Ishikawa (cell line): Measurements from ENCODE around the gene RAPGEF4.

Experiments
- CREB1 ChIP-seq: IDR thresholded peaks from 2 replicates; pipeline ENCODE4 v1.6.1; 2012; ENCODE audit warnings: low read depth
- EGR1 ChIP-seq: IDR thresholded peaks from 2 replicates; pipeline ENCODE4 v1.6.1; 2012
- EP300 ChIP-seq: IDR thresholded peaks from 2 replicates; pipeline ENCODE4 v1.6.1; 2012; ENCODE audit warnings: borderline replicate concordance
- RAD21 ChIP-seq: IDR thresholded peaks from 2 replicates; pipeline ENCODE4 v1.6.1; 2012; ENCODE audit warnings: low read depth
- TAF1 ChIP-seq: IDR thresholded peaks from 2 replicates; pipeline ENCODE4 v1.6.1; 2012; ENCODE audit warnings: low read depth, mild to moderate bottlenecking
- TCF12 ChIP-seq: IDR thresholded peaks from 2 replicates; pipeline ENCODE4 v1.6.1; 2012; ENCODE audit warnings: low read depth
- TEAD4 ChIP-seq: IDR thresholded peaks from 2 replicates; pipeline ENCODE4 v1.6.1; 2012
- YY1 ChIP-seq: IDR thresholded peaks from 2 replicates; pipeline ENCODE4 v1.6.1; 2012; ENCODE audit warnings: low read depth
- ZBTB7A ChIP-seq: IDR thresholded peaks from 2 replicates; pipeline ENCODE4 v1.6.1; 2012; ENCODE audit warnings: low read depth
- TF ChIP-seq, protein P1 (sequence below): IDR thresholded peaks from 2 replicates; pipeline ENCODE4 v1.6.1; 2012; ENCODE audit warnings: low read depth, mild to moderate bottlenecking
- TF ChIP-seq, protein P2 (sequence below): IDR thresholded peaks from 2 replicates; pipeline ENCODE4 v1.6.1; 2012

DNA sequence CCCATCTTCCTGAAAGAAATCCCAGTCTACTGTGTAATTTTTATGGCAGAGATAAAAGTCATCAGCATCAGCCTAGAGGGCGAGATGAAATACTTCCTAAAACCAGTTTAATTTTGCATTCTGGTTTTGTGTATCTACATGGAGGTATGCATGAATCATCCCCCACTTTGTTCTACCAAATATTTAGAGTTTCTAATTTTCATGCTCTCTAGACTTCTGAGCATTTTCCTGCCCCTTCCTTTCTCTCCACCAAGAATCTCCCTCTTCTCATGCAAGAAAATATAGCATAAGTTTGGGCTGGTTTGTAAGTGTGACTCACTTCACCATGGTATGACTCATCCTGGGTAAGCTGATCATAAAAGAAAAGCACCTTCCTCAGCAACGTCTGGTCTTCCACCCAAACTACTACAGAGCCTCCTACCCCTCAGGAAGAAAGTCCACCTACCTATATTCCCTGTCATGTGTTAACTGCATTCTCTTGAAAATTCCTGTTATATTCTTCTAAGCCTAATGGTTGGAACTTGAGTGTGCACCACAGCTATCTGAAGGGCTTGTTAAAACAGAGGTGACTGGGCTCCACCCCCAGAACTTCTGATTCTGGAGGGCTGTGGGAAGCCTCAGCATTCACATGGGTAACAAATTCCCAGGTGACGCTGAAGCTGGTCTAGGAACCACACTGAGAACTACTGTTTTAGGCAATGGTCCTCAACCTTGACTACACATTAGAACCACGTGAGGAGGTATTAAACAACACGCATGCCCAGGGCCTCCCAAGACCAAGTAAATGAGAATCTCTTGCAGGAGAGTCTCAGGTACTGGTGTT, 37.4 kb upstream of the RAPGEF4 start:
- TF ChIP-seq EP300 (no peak), TAF1 (no peak), EGR1 (no peak), TCF12 (no peak), ZBTB7A (no peak), TEAD4 (no peak), CREB1 (no peak), YY1 (no peak), RAD21 (no peak)
- TF ChIP-seq, protein P1, sequence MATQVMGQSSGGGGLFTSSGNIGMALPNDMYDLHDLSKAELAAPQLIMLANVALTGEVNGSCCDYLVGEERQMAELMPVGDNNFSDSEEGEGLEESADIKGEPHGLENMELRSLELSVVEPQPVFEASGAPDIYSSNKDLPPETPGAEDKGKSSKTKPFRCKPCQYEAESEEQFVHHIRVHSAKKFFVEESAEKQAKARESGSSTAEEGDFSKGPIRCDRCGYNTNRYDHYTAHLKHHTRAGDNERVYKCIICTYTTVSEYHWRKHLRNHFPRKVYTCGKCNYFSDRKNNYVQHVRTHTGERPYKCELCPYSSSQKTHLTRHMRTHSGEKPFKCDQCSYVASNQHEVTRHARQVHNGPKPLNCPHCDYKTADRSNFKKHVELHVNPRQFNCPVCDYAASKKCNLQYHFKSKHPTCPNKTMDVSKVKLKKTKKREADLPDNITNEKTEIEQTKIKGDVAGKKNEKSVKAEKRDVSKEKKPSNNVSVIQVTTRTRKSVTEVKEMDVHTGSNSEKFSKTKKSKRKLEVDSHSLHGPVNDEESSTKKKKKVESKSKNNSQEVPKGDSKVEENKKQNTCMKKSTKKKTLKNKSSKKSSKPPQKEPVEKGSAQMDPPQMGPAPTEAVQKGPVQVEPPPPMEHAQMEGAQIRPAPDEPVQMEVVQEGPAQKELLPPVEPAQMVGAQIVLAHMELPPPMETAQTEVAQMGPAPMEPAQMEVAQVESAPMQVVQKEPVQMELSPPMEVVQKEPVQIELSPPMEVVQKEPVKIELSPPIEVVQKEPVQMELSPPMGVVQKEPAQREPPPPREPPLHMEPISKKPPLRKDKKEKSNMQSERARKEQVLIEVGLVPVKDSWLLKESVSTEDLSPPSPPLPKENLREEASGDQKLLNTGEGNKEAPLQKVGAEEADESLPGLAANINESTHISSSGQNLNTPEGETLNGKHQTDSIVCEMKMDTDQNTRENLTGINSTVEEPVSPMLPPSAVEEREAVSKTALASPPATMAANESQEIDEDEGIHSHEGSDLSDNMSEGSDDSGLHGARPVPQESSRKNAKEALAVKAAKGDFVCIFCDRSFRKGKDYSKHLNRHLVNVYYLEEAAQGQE: no peak
- TF ChIP-seq, protein P2, sequence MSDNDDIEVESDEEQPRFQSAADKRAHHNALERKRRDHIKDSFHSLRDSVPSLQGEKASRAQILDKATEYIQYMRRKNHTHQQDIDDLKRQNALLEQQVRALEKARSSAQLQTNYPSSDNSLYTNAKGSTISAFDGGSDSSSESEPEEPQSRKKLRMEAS: no peak
